Stimulated activated CD4-positive, alpha-beta T cell treated with anti-CD3 and anti-CD28 coated beads, Interleukin-4, amount 100 ng/mL, for 48 hours (primary cell): ENCODE measurements around the gene IRF2BPL.
A peak's percentile ranks its signal among the peaks of the same experiment; 100 is the strongest.

Experiments
- DNase-seq, 2 donors: peaks; one replicate each; pipeline ENCODE4 v3.0.0-alpha.2; 2020; ENCODE audit warnings: low read depth in 2 of 2

IRF2BPL gene

DNA sequence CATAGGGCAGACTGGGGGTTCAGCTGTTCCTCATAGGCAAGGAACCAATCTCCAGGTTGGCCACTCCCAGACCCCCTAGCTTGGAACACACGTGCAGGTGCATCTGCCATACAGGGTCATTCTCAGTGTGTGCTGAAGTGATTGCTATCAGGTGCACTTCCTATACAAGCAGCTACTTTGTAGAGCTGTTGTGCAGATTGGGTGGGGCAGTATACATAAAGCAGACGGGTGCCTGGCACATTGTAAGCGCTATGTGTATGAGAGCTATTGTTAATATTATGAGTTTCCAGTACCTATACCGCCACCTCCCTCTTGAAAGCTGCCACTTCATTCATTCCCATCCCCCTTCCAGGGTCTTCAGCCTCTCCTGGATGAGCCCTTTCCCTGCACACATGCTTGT is 17.3 kb downstream of the IRF2BPL start:
- DNase-seq = no peak

- no peak for DNase-seq
Measured at GRCh38 chr14:77009014-77009413, 19.5 kb downstream of the IRF2BPL start.

- no peak for DNase-seq
Measured at GRCh38 chr14:77008541-77008940, 20.0 kb downstream of the IRF2BPL start.

DNA sequence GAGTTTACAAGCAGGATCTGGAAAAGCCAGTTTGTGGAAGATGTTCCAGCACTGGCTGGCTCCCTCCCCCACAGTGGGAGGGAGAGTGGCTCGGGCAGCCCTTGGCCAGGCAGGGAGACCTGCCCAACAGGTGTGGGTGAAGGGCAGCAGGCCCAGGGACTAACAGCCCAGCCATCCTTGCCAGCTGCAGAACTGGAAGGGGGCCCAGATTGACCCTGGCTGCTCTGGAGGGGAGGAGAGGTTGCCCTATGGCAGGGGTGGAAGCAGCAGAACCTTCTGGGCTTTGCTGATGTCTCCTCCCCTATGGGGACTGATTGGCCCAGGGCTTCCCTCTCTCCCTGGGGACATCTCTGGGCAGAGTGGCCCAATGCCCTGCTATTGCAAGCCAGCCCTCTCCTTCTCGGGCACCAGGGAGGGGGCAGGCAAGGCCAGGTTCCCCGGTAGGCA is 20.5 kb downstream of the IRF2BPL start:
- DNase-seq = no peak

GRCh38 chr14:77007183-77007974 is 21.1 kb downstream of the IRF2BPL start:
- DNase-seq = no peak

DNA sequence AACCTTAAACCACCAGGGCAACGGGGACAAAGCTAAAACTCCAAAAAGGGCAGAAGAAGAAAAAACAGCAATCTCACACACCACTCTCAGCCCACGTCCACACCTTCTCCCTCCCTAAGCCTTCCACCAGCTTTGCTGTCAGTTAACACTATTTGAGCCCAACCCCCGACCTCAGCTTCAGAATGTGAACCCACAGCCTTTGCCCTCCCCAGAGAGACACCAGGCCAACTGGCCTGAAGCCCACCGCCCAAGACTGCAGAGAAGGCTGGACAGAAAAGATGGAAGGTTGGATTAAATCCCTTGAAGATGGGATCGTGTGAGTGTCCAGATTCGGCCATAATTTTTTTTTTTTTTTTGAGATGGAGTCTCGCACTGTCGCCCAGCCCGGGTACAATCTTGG is 22.4 kb downstream of the IRF2BPL start:
- DNase-seq = no peak

- DNase-seq = no peak
Measured at GRCh38 chr14:77005559-77005958, 22.9 kb downstream of the IRF2BPL start.

- DNase-seq = no peak
Measured at GRCh38 chr14:77004711-77005460, 23.6 kb downstream of the IRF2BPL start.

GRCh38 chr14:77003960-77004710 is 24.4 kb downstream of the IRF2BPL start:
- no peak for DNase-seq

DNA sequence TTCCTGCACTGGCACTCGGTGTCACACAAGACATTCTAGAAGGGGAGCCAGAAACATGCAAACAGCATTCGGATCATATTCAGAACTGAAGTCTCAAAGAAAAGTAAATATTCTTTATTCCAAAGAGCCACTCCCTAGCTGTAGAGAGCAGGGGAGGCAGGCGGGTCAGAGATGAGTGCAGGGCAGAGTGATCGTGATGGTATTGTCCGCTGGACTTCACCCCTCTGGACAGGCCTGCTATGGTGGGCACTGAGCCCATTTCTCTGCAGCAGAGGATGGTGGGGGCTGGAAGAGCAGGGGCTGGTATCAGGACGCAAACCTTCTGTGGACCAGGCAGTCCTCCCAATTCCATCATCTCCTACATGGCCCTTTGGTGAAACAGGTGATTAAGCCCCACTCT is 25.6 kb downstream of the IRF2BPL start:
- DNase-seq = no peak

- no peak for DNase-seq
Measured at GRCh38 chr14:77002335-77002734, 26.2 kb downstream of the IRF2BPL start.

DNA sequence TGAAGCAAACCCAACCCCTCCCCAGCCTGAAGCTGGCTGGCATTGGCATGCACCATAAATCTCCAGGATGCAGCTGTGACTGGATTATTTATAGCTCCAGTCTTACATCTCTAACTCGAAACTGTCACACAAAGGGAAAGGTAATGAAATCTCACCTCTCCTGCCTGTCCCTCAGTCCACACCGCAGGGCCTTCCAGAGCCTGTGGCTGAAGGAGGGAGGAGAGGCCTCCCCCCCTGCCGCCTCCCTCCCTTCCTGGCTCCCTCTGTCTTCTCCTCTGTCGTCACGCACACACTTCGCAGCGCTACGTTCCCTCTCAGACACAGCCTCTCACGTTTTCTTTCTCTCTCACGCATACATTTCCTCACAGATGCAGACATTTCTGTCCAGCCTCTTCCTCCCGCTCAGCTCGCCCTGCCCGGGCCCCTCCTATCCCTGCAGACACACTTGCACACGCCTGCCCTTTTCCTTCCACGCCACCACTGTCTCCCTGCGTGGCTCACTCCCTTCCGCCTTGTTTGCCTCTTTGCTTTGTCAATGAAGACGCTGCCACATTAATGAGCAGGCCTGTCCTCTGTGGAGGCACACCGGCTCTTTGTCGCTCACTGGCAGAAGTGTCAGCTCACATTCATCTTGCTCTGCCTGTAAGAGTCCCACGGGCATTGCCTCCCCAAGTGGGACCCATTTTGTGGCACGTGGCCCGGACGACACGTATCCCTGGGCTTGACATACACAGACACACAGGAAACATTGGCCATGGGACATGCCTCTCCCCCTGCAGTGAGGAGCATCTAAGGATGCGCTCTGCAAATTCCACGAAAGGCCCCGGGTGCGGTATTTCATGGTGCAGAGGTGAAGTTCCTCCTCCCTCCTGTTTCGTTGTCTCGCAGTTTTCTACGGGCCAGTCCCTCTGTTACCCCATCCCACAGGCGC is 27.9 kb downstream of the IRF2BPL start:
- no peak for DNase-seq

DNA sequence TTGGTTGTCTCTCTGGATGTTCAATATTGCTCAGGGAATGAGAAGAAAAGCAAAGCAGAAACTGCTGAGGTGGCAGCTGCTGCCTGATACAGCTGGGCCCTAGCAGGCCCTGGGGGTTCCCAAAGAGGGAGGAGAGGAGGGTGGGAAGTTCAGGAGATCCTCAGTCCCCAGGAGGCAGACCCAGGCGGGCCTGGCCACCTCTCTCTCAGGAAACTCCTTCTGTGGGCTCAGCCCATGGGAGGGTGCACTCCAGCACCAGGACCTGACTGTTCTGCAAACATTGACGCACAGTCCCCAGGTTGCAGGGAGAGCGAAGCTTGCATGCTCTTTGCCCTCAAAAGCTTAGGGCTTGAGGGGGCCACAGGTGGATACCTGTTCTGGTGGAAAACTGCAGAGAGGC is 29.6 kb downstream of the IRF2BPL start:
- DNase-seq = no peak

DNA sequence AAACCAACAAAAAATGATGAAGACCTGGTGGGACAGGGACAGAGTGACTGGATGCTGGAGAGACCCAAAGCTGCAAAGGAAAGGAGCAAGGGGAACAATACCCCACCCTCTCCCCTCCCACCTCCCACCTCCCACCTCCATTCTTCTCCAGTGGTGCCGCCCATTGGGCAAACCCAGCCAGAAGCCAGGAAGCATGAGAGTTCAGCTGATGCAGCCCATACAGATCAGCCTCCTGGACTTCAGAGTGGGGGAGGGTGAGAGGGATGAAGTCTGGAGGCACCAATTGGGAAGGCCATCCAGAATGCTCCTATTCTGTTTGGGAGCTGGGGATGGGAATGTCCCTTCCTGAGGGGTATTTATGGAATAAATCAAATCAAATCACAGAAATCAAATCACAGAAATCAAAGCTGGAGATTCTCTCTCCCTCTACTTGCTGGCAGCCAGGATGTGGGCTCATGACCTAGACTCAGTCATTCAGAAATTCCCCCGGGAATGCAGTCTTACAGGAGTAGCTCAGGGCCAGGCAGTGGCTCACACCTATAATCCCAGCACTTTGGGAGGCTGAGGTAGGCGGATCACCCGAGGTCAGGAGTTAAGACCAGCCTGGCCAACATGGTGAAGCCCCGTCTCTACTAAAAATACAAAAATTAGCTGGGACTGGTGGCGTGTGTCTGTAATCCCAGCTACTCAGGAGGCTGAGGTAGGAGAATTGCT is 31.1 kb downstream of the IRF2BPL start:
- no peak for DNase-seq

- DNase-seq = no peak
Measured at GRCh38 chr14:76996563-76997146, 31.9 kb downstream of the IRF2BPL start.

DNA sequence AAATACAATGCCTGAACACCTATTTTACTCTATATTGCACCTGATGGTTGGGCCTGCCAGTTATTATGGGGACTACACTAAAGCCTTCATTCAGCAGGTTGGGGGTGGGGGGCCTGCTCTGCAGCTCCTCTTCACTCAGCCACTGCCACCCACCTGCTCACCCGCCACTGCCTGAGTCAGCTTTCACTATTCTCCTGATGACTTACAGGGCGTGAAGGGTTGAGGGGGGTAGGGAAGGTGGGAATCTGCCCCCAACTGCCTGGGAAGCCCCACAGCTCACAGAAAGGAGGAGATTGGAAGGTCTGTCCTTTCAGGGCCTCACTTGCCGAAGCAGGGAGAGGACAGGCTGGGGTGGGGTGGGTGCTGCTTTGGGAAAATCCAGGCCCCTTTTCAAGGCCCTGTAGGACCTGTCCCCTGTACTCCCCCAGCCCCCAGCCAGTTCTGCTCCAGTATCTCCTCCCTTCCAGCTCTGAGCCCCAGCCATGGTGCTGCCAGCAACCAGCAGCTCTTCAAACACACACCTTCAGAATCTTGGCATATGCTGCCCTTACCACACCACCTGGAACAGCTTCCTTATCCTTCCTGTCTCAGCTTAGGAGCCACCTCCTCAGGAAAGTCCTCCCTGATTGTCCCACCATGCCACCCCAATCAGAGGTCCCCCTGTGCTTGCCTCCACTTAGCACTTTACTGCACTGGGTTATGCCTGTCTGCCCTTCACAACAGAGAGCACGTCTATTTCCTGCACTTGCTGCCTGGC is 33.1 kb downstream of the IRF2BPL start:
- DNase-seq = peak in 1 of 2 donors; percentile 26

GRCh38 chr14:76993752-76994151 is 34.8 kb downstream of the IRF2BPL start:
- no peak for DNase-seq

DNA sequence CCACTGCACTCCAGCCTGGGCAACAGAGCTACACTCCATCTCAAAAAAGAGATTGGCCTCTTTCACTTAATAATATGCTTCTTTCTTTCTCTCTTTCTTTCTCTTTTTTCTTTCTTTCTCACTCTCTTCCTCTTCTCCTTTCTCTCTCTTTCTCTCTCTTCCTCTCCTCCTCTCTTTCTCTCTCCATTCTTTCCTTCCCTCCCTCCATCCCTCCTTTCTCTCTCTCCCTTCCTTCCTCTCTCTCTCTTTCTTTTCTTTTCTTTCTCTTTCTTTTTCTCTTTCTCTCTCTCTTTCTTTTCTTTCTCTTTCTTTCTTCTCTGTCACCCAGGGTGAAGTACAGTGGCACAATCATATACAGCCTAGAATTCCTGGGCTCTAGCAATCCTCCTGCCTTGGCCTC is 38.4 kb downstream of the IRF2BPL start:
- no peak for DNase-seq

- no peak for DNase-seq
Measured at GRCh38 chr14:76987956-76988520, 40.5 kb downstream of the IRF2BPL start.
